ENCODE measurements around the gene GP2. TPM values are rescaled to one million over a fixed set of nuclear protein-coding genes. Genes with fewer than 3 reads are reported as not detected.

The GP2 gene
- total RNA-seq, 2 experiments from 2014 or later: not detected

DNA sequence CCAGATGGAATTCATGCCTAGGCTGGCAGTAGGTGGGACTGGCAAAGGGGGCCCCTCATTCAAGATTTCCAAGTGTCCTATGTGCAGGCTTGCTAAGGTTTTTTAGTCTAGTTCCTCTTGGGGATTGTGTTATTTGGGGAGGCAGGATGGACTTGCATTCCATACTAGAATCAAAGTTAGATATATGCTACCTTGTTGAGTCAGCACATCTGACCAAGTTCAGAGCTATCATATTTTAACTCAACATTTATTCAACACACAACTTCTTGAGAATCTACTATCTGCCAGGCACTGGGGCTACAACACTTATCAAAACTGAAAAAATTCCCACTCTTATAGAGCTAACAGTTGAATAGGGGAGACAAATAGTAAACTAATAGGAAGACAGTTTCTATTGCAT is 6.7 kb downstream of the GP2 start:
- no peak overlapping the region for H3K27ac Mint-ChIP-seq
- H3K4me1 Mint-ChIP-seq (ENCODE audit: low read depth): no peaks in the 10 kb centered on the region
- no peak for ATAC-seq
- DNase-seq: no peak
- no peaks in the 10 kb centered on the region for H3K9me3 Mint-ChIP-seq
- intact Hi-C loops (cut with micrococcal nuclease): no loop called here
- TF ChIP-seq, protein P1, sequence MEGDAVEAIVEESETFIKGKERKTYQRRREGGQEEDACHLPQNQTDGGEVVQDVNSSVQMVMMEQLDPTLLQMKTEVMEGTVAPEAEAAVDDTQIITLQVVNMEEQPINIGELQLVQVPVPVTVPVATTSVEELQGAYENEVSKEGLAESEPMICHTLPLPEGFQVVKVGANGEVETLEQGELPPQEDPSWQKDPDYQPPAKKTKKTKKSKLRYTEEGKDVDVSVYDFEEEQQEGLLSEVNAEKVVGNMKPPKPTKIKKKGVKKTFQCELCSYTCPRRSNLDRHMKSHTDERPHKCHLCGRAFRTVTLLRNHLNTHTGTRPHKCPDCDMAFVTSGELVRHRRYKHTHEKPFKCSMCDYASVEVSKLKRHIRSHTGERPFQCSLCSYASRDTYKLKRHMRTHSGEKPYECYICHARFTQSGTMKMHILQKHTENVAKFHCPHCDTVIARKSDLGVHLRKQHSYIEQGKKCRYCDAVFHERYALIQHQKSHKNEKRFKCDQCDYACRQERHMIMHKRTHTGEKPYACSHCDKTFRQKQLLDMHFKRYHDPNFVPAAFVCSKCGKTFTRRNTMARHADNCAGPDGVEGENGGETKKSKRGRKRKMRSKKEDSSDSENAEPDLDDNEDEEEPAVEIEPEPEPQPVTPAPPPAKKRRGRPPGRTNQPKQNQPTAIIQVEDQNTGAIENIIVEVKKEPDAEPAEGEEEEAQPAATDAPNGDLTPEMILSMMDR (IDR thresholded peaks at IDR 0.05): no peak
- no peaks in the 10 kb centered on the region for H3K36me3 Mint-ChIP-seq (ENCODE audit: low read depth)
- POLR2A ChIA-PET: no interaction called here
- CTCF ChIA-PET: interaction anchor here (1.4 kb wide), 1 partner anchor 20 kb away, joined by 9 read pairs; no protein-coding TSS in a partner anchor
- H3K4me3 Mint-ChIP-seq: no peak overlapping the region
- peaks cover 1% of the 10 kb centered on the region for H3K27me3 Mint-ChIP-seq

DNA sequence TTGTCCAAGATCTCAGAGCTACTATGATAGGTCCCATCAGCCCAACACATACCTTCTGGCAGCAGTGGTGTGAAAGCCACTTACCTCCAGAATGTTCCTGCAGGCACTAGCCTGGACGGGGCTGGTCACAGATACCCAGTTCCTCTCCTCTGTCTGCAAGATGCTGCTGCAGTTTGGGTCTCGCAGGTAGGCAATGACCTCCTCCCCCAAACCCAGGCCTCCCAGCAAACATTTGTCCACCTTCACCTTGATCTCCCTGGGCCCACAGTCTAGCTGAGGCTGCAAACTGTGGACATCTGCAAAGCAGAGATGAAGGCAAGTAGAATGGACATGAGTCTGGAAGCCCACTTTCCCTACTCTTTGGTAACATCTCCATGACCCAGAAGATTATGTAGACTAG is 7.1 kb downstream of the GP2 start:
- Mint-ChIP-seq H3K27ac (no peak overlapping the region), H3K36me3 (ENCODE audit: low read depth) (no peaks in the 10 kb centered on the region), H3K4me3 (no peak overlapping the region), H3K27me3 (peaks cover 1% of the 10 kb centered on the region), H3K4me1 (ENCODE audit: low read depth) (no peaks in the 10 kb centered on the region), H3K9me3 (no peaks in the 10 kb centered on the region)
- intact Hi-C loops (cut with micrococcal nuclease): no loop called here
- ChIA-PET CTCF (interaction anchor here (1.4 kb wide), 1 partner anchor 19 kb away, joined by 9 read pairs; no protein-coding TSS in a partner anchor), POLR2A (no interaction called here)
- DNase-seq: no peak
- ATAC-seq: no peak
- TF ChIP-seq, protein P1 (IDR thresholded peaks at IDR 0.05): no peak

DNA sequence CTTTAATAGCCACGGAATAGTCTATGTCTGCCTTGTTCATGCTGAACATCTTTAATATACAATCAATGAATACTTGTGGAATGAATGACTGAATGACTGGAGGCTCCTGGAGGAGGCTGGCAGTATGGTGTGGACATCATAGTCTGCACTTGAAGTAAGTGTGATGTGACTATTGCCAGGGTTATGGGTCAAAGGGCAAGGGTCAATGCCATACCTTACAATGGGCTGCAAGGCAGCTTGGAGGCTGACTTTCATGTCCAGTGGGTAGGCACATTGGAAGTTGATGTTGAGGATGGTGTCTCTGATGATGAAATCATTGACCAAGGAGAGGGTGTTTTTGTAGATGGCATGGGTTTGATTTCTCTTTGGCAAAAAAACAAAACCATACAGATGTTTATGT is 7.9 kb downstream of the GP2 start:
- POLR2A ChIA-PET: no interaction called here
- CTCF ChIA-PET: interaction anchor here (1.4 kb wide), 1 partner anchor 18 kb away, joined by 9 read pairs; no protein-coding TSS in a partner anchor
- ATAC-seq (no peak), DNase-seq (no peak)
- H3K9me3 Mint-ChIP-seq: no peaks in the 10 kb centered on the region
- peaks cover 1% of the 10 kb centered on the region for H3K27me3 Mint-ChIP-seq
- no peaks in the 10 kb centered on the region for H3K36me3 Mint-ChIP-seq (ENCODE audit: low read depth)
- TF ChIP-seq, protein P1 (IDR thresholded peaks at IDR 0.05): no peak
- no peak overlapping the region for H3K4me3 Mint-ChIP-seq
- no peak overlapping the region for H3K27ac Mint-ChIP-seq
- intact Hi-C loops (cut with micrococcal nuclease): no loop called here
- H3K4me1 Mint-ChIP-seq (ENCODE audit: low read depth): no peaks in the 10 kb centered on the region

DNA sequence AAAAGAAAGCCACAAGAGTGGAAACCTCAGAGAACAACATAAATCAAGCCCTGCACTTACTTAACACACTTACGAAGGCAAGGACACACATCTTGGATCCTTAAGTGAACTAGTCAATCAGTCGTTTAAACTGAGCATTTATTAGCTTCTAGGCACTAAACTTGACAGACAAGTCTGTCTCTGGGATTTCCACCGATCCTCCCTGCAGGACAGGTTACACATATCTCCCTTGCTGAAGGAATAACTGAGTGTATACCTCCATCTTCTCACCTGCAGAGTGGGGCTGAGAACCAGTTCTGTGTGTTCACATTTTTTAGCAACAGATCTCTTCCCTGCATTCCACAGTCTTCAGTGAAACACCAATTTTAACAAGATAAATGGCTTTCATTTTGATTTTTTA is 8.9 kb downstream of the GP2 start:
- intact Hi-C loops (cut with micrococcal nuclease): no loop called here
- ChIA-PET POLR2A (no interaction called here), CTCF (no interaction called here)
- Mint-ChIP-seq H3K4me1 (ENCODE audit: low read depth) (no peaks in the 10 kb centered on the region), H3K27ac (no peak overlapping the region), H3K27me3 (peaks cover 1% of the 10 kb centered on the region), H3K9me3 (no peaks in the 10 kb centered on the region), H3K36me3 (ENCODE audit: low read depth) (no peaks in the 10 kb centered on the region), H3K4me3 (no peak overlapping the region)
- DNase-seq: no peak
- TF ChIP-seq, protein P1 (IDR thresholded peaks at IDR 0.05): no peak
- no peak for ATAC-seq

DNA sequence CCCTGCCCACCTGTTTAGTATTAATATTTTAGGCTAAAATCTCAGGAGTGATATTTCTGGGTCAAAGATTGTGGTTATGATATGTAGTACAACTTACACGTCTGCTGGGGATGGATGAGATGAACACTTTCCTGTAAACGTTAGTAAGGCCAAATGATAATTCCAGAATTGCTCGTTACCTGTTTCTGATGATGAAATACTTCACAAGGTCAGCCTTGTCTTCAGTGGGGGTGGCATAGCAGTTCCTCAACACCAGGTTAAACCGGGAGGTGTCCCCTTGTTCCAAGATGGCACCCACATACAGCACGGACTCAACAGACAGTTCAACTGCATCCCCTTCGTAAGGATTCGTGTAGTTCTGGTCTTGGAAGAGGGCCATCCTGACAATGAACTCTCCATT is 9.3 kb downstream of the GP2 start:
- DNase-seq: no peak
- Mint-ChIP-seq H3K36me3 (ENCODE audit: low read depth) (no peaks in the 10 kb centered on the region), H3K27ac (no peak overlapping the region), H3K4me3 (no peak overlapping the region), H3K4me1 (ENCODE audit: low read depth) (no peaks in the 10 kb centered on the region), H3K27me3 (peaks cover 1% of the 10 kb centered on the region), H3K9me3 (no peaks in the 10 kb centered on the region)
- no peak for ATAC-seq
- TF ChIP-seq, protein P1 (IDR thresholded peaks at IDR 0.05): no peak
- POLR2A ChIA-PET: no interaction called here
- intact Hi-C loops (cut with micrococcal nuclease): no loop called here
- CTCF ChIA-PET: no interaction called here
